ENCODE data around the gene RERE. TPM values are rescaled to one million over a fixed set of nuclear protein-coding genes. Genes with fewer than 3 reads are reported as not detected.
"Not testable (repeated sequence)": the region's sequence is repeated elsewhere in the genome, so short reads cannot be mapped to it uniquely, and the experiment has no call there.

The RERE gene
- total and polyA plus RNA-seq, 12 donors = 46.5 to 163 (median 139) TPM

DNA sequence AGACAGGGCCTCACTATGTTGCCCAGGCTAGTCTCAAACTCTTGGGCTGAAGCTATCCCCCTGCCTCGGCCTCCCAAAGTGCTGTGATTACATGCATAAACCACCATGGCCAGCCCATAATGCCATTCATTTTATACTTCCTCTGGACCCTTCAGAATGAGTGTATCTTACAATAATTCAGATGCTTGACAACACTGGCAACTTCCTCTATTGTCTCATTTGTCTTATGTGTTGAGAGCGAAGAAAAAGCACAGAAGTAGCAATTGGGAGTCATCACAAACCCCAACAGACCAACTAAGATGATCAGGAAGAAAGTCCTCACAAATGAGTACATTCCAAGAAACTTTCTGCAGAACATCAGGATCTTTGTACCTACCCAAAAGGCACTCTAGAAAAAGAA lies 191.9 kb downstream of the RERE start:
- no peak for ATAC-seq
- intact Hi-C loops (cut with DNase I) = no loop called here
- peaks cover 0 to 5% (median 0%) of the 10 kb centered on the region in 9 donors for H3K36me3 ChIP-seq
- peaks cover 7 to 70% (median 43%) of the 10 kb centered on the region in 9 donors for H3K4me1 ChIP-seq
- H3K9me3 ChIP-seq = no peaks in the 10 kb centered on the region
- no peak overlapping the region for H3K27ac ChIP-seq
- no peak overlapping the region for H3K4me3 ChIP-seq
- no peak for DNase-seq
- WGBS, 2 donors = 91 to 92% methylated on average over 2 of the region's 2 CpGs
- H3K27me3 ChIP-seq = no peaks in the 10 kb centered on the region
- TF ChIP-seq, protein P1, sequence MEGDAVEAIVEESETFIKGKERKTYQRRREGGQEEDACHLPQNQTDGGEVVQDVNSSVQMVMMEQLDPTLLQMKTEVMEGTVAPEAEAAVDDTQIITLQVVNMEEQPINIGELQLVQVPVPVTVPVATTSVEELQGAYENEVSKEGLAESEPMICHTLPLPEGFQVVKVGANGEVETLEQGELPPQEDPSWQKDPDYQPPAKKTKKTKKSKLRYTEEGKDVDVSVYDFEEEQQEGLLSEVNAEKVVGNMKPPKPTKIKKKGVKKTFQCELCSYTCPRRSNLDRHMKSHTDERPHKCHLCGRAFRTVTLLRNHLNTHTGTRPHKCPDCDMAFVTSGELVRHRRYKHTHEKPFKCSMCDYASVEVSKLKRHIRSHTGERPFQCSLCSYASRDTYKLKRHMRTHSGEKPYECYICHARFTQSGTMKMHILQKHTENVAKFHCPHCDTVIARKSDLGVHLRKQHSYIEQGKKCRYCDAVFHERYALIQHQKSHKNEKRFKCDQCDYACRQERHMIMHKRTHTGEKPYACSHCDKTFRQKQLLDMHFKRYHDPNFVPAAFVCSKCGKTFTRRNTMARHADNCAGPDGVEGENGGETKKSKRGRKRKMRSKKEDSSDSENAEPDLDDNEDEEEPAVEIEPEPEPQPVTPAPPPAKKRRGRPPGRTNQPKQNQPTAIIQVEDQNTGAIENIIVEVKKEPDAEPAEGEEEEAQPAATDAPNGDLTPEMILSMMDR (IDR thresholded peaks at IDR 0.05) = no peak

DNA sequence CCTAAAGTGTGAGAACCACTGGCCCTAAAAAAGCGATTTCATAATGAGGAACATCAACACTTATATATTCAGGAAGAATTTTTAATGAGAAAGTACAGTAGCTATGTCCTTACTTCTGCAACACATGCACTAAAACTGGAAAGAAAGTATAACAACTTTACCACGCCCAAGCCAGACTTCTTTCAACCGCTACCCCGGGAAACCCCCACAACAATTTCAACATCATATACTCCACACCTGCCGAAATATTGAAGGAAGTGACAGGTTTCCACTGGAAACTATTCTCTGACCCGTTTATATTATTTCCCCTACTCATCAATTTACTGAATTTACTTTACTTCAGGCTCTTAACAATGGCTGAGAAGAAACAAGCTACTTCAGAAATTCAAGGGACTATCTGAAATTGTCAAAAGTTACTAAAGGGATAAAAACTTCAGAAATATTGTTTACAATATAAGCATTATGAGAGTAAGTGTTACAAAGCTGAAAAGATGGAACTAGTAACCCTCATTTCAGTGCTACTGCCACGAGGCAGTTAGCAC lies 193.7 kb downstream of the RERE start:
- H3K4me1 ChIP-seq = peaks cover 4 to 64% (median 35%) of the 10 kb centered on the region in 9 donors
- DNase-seq; intact Hi-C loops (cut with DNase I); H3K27ac ChIP-seq; H3K9me3 ChIP-seq; ATAC-seq; H3K27me3 ChIP-seq; H3K36me3 ChIP-seq; H3K4me3 ChIP-seq: not testable (repeated sequence)
- 74 to 78% methylated on average over 7 of the region's 7 CpGs for WGBS, 2 donors

DNA sequence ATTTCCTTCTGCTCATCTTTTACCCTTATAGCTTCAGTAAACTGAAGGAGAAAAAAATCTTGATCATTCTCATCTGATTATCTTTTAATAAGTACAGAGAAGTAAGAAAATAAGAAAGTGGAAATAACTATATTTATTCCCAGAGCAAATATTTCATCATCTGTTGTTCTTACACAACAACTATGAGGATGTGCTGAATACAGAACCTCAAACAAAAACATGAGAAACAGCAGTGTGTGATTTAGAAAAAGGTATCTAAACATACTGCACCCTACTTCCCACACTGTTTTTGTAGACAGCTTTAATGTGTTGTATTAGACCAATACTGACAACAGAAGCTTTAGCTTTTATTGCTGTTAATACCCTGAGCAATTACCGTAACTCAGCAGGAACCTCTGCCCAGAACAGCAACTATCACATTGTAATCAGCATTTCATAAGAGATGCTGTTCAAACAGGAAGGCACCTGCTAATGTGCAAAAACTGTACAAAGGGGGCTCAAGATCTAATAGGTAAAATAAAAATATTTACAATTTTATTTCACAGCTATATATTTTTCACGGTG lies 195.6 kb downstream of the RERE start:
- H3K27me3 ChIP-seq; H3K36me3 ChIP-seq; intact Hi-C loops (cut with DNase I); ATAC-seq; H3K27ac ChIP-seq; H3K9me3 ChIP-seq; DNase-seq; H3K4me3 ChIP-seq: not testable (repeated sequence)
- WGBS, 2 donors = 64 to 65% methylated on average over 2 of the region's 2 CpGs
- peaks cover 0 to 48% (median 23%) of the 10 kb centered on the region in 9 donors for H3K4me1 ChIP-seq

DNA sequence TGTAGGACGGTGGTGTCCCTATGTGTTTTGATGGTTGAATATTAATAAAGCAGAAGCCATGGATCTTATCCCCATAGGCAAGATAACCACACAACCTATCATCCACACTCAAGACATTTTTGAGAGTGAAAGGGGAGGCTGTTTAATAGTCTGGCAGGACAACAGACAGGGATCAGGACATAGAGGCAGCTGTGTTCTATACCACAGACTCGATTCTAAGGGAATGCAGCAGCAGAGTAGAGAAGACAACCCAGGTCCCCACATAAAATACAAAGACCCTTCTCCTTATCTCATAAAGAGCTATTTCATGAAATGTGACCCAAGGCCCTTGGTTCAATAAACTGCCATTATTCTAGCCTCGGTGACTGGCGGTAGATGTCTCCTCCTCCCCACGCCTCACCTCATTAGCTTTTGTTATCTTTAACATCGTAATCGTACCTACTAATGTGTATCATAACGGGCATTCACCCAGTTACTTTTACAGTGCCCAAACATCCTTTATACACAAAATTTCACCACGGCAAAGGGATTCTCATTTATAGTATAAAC lies 196.3 kb downstream of the RERE start:
- ATAC-seq; H3K27ac ChIP-seq; H3K9me3 ChIP-seq; intact Hi-C loops (cut with DNase I); H3K36me3 ChIP-seq; H3K4me3 ChIP-seq; H3K27me3 ChIP-seq; DNase-seq: not testable (repeated sequence)
- 77 to 89% methylated on average over 9 of the region's 9 CpGs for WGBS, 2 donors
- H3K4me1 ChIP-seq = peaks cover 0 to 41% (median 16%) of the 10 kb centered on the region in 9 donors

DNA sequence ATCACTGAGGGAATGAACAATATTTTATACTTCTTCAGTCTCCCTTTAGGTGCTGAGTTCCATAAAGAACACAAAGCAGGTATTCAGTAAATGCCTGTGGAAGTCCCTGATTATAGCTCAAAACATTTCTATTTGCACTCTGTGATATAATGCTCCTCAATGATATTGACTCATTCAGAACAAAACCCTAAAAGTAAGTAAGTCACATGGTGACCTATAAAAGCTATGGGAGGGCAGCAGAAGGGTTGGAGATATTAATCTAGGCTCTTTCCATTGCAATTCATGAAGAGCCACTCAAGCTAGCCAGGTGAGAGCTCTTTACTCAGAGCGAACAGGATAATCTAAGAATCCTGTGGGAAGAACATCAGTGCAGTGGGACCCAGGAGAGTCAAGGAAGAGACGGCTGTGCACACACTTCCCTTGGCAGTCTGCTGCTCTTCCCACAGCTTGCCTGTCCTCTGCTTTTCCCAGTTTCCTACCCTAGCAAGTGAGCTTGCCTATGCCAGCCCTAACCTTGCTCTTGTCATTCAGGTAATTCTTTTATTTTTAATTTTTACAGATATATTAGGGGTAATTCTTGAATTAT lies 197.4 kb downstream of the RERE start:
- H3K36me3 ChIP-seq; H3K4me3 ChIP-seq; intact Hi-C loops (cut with DNase I); DNase-seq; ATAC-seq; H3K9me3 ChIP-seq; H3K27ac ChIP-seq; H3K27me3 ChIP-seq: not testable (repeated sequence)
- peaks cover 0 to 30% (median 8%) of the 10 kb centered on the region in 9 donors for H3K4me1 ChIP-seq
- WGBS, 2 donors = 59 to 72% methylated on average over 2 of the region's 2 CpGs

DNA sequence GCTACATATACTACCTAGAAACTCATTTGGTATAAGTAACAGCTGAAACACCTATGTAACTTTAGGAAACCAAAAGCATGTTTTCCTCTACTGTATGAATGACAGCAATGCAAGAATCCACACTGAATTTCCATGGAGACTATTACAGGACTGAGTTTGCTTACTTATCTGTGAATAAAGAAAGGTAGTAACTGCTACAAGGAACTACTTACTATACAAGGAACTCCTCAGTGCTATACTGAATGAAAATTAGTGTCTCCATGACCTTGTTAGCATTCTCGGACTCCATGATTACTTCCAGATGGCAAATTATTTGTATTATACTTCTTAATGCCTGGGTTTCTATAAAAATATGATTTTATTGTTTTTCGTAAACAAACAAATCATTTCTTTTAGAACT lies 198.0 kb downstream of the RERE start:
- H3K36me3 ChIP-seq; DNase-seq; H3K27me3 ChIP-seq; ATAC-seq; H3K27ac ChIP-seq; H3K9me3 ChIP-seq; intact Hi-C loops (cut with DNase I); H3K4me3 ChIP-seq: not testable (repeated sequence)
- peaks cover 0 to 29% (median 8%) of the 10 kb centered on the region in 9 donors for H3K4me1 ChIP-seq
- WGBS, 2 donors = 69 to 74% methylated on average over 2 of the region's 2 CpGs

DNA sequence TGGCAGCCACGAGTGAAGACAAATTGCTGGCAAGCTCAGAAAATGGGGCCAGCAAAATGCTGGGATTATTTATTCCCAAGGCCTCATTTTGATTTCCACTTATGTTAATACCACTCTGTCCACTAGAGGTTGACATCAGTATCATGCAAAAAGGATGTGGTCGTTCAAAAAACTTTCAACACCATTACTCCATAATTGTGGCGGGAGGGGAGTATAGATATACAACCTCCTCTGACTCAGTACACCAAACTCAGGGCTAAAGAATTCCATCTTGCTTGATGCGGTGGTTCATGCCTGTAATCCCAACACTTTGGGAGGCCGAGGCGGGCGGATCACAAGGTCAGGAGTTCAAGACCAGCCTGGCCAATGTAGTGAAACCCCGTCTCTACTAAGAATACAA lies 200.6 kb downstream of the RERE start:
- ATAC-seq; intact Hi-C loops (cut with DNase I); H3K9me3 ChIP-seq; DNase-seq; H3K27me3 ChIP-seq; H3K4me3 ChIP-seq; H3K27ac ChIP-seq: not testable (repeated sequence)
- 86 to 90% methylated on average over 8 of the region's 8 CpGs for WGBS, 2 donors
- Histone ChIP-seq H3K4me1 (peaks cover 0 to 23% (median 7%) of the 10 kb centered on the region in 9 donors), H3K36me3 (peaks cover 0 to 11% (median 0%) of the 10 kb centered on the region in 9 donors)

DNA sequence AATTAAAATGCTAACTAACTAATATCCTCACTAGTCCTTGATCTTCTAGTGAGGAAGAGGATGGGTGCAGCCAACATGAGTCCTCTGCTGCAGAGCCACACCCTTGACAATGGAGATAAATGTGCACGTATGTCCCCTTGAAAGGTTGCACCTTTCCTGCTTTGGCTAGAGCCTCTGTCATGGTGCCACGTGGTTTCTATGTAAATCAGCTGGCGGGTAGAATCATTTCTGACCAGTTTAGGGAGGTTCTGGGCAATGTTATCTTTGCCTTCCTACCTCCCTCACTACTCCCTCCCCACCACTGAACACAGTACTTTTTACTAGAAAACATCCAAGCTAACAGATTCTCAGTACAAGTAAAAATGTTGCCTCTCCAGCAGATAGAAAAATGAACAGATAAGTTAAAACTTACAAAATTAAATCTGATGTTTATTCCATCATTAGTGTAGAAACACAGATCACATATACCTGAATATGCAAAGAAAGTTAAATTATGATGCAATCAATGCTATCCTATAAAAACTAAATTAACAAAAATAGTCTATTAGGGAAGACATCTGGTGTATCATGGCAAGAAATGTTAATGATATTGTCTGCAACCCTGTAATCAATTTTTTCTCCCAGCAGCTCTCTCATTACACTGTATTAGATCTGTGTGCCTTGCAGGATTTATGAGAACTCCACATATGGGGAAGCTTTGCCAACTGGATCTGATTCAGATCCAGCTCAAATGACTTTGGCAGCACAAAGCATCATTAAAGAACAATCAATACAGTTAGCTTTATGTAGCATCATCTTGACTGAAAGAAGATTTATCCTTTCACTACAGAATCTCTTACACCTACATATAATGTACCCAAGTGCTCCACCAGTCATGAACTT lies 205.6 kb downstream of the RERE start:
- H3K36me3 ChIP-seq = peaks cover 0 to 11% (median 0%) of the 10 kb centered on the region in 9 donors
- DNase-seq; H3K27ac ChIP-seq; H3K4me3 ChIP-seq; ATAC-seq; H3K27me3 ChIP-seq; H3K9me3 ChIP-seq; H3K4me1 ChIP-seq; intact Hi-C loops (cut with DNase I): not testable (repeated sequence)
- 61 to 66% methylated on average over 3 of the region's 3 CpGs for WGBS, 2 donors
